Endometrial microvascular endothelial cells (primary cell): ENCODE data around the gene DENND10. TPM values are rescaled to one million over a fixed set of nuclear protein-coding genes. Genes with fewer than 3 reads are reported as not detected.
"Not testable (repeated sequence)": the region's sequence is repeated elsewhere in the genome, so short reads cannot be mapped to it uniquely, and the experiment has no call there.

ENCODE experiments used
- in situ Hi-C: cut with HindIII; loops from 2 replicates; pipeline ENCODE4 v1.10.0; 2017; ENCODE audit warnings: low sequenced_read_pairs, low pct_unique_long_range_greater_than_20kb; ENCODE audit errors: inconsistent ontology term
- total RNA-seq: library from RNA; depleted of rRNA; stranded (reverse); fragments of >200 nt; gene quantifications from one replicate; pipeline ENCODE4 v1.2.3, GENCODE V29; 2015; ENCODE audit errors: inconsistent ontology term

The DENND10 gene
- total RNA-seq, 1 donor from 2014 or later = 86.5 TPM

DNA sequence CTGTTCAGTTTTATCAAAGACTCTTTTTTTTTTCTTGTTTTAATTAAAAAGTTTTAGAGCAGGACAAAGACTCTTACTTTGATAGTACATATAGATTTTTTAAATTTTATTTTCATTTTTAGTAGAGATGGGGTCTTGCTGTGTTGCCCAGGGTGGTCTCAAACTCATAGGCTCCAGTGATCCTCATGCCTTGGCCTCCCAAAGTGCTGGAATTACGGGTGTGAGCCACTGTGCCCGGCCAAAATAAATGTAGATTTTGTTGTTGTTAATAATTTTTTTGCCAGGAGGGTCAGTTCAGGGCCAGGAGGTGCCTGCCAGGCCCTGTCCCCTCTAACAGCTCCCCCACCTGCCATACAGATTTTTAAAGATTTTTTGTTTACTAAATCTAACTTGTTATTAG is 17.0 kb downstream of the DENND10 start:
- in situ Hi-C loops = no loop called here

DNA sequence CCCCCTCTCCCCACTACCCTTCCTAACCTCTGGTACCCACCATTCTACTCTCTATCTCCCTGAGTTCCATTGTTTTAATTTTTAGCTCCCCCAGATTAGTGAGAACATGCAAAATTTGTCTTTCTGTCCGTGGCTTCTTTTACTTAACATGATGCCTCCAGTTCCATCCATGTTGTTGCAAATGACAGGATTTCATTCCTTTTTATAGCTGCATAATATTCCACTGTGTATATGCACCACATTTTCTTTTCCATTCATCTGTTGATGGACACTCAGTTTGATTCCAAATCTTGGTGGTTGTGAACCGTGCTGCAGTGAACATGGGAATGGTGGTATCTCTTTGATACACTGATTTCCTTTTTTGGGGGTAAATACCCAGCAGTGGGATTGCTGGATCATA is 22.0 kb downstream of the DENND10 start:
- in situ Hi-C loops = no loop called here

GRCh38 chr10:119129721-119130120 is 25.8 kb downstream of the DENND10 start:
- in situ Hi-C loops = no loop called here

DNA sequence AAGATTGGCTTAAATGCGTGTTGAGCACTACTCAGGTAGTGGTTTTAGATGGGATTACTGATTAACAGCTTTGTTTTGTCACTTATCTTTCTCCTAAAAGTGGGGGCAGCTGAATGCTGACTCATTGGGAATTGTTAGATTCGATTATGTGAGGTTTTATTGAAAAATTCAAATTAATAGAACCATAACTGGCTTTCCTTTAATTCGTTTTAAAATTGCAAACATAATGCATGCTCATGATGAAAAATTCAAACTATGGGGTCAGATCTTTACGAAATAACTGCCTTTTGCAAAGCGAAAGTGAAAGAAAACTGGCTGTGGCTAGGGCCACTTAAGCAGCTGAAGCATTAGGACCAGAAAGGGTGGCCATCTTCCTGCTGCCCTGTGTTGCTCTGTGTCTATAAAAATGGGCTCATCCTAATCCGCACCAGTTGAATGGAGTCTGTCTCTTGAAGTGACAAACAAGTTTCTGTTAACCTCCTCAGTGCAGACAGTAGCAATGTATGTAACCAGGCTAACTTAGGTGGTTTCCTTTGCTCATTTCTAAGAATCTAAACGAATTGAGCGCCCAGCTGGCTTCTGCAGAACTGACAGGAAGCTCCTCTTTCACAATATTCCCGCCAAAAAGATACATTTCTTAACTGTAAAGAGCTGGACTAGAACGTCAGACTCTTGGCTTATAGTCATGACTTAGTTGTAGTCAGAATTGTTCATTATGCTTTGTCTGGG is 27.8 kb downstream of the DENND10 start:
- in situ Hi-C loops = no loop called here

DNA sequence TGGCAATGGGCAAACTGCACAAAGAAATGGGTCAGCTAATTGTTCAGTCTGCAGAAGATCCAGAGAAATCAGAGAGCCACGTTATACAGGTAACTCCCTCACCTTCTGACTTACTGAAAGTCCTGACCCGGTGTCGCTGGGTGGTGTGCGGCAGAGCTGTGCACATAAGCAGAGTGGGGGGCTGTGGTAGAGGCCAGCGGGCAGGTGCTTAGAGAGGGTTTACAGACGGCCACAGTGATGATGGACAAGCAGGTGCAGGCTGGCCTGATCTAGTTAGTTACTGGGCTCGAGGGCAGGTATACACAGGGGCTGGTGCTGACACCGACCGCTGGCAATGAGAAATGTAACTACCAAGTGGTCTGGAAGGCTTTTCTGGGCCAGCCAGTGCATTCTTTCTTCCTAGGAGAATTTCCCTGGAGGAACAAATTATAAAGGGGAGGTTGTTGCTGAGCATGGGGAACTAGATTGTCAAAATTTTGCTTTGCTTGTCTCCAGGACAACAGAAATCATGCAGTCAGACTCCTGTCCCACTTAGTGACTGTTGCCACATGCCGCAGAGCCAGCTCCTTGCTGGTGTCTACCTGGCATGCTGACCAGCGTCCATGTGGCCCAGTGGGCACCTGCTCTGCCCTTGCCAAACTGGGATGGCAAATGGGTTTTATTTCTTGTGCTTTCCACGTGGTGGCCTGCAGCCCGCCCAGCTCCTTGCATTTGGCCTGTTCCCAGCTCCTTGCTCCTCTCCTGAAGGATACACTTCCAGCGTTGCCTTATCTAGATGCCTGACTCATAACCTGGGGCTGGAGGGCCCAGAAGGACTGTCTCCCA is 28.8 kb downstream of the DENND10 start:
- in situ Hi-C loops = no loop called here

- in situ Hi-C loops = no loop called here
Observed at GRCh38 chr10:119133949-119134348, 30.0 kb downstream of the DENND10 start.

DNA sequence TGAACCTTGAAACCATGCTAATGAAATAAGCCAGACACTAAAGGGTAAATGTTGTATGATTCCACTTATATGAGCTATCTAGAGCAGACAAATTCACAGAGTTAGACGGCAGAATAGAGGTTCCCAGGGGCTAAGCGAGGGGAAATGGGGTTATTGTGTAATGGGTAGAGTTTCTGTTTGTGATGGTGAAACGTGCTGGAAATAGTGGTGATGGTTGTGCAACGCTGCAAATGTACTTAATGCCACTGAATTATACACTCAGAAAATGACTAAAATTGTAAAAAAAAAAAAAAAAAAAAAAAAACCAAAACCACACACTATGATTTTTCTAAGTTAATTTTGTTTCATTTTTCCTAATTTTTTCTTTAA is 31.6 kb downstream of the DENND10 start:
- in situ Hi-C loops = no loop called here

- in situ Hi-C loops = no loop called here
Observed at GRCh38 chr10:119136084-119136483, 32.2 kb downstream of the DENND10 start.

- in situ Hi-C loops = not testable (repeated sequence)
Observed at GRCh38 chr10:119137878-119138277, 34.0 kb downstream of the DENND10 start.

DNA sequence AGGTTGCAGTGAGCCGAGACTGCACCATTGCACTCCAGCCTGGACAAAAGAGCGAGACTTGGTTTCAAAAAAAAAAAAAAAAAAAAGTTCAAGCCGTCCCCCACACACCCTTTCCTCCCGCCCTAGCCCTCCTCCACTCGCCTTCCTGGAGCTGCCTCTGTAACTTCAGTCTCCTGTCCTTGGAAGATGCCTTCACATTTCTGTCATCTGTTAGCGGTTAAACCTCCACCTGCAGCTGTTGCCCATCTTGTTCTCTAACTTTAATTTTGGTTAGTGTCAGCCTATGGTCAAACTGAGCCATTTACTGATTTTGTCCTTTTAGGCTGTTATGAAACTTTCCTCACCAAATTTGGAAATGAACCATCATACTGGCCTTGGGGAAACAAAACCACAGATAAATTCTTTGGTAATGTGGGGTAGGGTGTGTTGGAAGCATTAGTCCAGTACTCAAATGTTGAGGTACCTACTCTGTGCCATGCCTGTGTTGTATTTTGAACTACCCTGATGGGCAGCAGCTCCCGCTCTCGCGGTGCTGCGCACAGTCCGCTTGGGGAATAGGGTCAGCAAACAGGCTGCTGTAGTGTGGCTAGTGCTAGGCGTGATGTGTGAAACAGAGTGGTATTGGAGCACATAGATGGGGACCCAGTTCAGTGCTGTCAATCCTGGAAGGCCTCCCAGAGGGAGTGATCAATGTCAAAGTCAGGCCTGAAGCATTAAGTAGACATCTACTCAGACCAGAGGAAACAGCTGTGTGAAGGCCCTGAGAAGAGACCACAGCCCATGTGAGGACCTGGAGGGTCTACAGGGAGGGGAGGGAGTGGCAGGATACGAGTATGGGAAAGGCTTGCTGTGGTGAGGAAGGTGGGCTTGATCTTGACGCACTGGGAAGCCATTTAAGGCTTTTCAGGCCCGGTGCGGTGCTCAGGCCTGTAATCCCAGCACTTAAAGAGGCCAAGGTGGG is 34.7 kb downstream of the DENND10 start:
- in situ Hi-C loops = no loop called here

DNA sequence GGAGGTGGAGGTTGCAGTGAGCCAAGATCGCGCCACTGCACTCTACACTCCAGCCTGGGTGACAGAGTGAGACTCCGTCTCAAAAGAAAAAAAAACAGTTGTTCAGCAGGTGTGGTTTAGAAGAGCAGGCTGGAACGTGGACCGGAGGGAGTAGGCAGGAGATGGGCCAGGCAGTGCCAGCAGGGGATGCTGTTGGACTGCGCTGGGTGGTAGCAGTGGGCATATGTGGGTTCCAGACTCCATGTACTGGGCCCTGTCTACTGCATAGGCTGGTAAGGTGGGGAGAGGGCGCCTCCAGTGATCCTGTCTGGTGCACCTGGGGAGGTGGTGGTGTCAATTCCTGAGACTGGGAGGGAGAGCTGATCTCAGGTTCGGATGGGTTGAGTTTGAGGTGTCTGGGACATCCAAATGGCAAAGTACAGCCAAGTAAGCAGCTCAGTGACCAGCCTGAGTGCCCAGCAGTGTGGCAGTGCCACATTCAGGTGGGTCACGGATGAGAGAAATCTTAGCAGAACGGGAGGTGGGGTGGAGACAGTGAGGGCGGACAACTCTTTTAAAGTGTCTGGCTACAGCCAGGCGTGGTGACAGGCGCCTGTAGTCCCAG is 35.7 kb downstream of the DENND10 start:
- in situ Hi-C loops = no loop called here

DNA sequence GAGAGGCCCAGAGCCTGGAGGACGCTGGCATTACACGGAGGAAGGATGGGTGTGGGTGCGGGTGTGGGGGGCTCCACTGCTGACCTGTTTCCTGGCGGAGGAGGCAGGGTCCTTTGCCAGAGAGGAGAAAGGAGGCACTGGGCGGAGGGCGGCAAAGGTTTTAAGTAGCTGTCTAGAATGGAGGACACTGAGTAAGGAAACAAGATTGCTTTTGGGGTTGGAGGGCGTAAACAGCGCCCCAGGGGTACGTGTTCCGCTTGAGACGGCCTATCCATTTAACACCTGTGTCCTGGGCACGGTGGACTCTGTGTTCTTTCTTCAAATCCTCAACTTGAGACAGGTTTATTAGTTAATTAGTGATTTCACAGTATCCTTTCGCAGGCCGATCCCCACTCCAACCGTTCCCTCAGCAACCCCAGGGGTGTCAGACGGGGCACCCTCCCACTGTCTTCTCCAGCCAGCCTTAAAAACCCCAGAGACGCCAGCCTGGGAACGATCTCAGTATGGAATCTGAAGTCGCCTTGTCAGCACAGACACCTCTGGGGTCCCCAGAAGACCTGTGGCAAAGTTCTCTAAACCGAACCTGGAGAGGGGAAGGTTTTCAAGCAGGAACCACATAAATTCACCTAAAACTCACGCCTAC is 36.8 kb downstream of the DENND10 start:
- in situ Hi-C loops = no loop called here

GRCh38 chr10:119143657-119144056 is 39.7 kb downstream of the DENND10 start:
- in situ Hi-C loops = no loop called here

DNA sequence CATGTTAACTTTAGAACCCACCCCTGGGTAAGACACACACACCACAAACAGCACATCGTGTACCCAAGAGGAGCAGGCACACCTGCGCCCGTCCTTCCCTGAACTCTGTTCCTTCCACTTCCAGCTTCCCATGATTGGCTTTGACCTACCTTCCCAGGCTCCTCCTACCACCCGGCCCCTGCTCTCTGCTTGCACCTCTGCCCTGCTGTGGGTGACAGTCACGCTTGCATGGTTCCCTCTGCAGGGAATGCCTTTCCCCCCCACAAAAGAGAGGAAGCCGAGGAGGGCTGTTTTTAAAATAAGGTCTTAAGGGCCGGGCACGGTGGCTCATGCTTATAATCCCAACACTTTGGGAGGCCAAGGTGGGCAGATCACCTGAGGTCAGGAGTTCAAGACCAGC is 45.2 kb downstream of the DENND10 start:
- in situ Hi-C loops = no loop called here

DNA sequence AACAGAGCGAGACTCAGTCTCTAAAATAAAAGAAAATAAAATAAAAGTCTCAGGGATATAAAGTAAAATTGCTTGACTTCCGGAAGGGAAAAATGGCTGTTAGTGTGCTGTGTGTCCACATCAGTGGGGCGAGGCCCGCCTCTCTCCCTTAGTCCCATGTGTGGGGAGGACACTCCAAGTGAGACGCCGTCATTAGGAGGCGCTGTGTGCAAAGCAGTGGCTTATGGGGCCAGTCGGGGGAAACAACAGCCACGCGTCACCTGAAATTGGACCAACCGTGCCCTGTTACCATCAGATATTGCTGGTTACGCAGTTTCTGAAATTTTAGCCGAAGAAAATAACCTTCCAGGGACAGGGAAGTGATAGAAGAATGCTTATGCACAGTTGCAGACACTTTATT is 45.8 kb downstream of the DENND10 start:
- in situ Hi-C loops = no loop called here

GRCh38 chr10:119151601-119152000 is 47.7 kb downstream of the DENND10 start:
- in situ Hi-C loops = not testable (repeated sequence)

DNA sequence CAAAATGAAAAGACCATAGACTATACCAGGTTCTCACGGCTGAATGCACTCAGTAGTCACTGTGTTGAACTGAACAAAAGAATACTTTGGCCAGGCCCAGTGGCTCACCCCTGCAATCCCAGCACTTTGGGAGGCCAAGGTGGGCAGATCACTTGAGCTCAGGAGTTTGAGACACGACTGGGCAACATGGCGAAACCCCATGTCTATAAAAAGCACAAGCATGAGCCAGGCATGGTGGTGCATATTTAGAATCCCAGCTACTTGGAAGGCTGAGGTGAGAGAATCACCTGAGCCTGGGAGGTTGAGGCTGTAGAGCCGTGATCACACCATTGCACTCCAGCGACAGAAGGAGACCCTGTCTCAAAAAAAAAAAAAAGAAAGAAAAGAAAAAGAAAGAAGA is 49.1 kb downstream of the DENND10 start:
- in situ Hi-C loops = no loop called here

- in situ Hi-C loops = no loop called here
Observed at GRCh38 chr10:119153661-119154060, 49.7 kb downstream of the DENND10 start.
